Measurements from ENCODE around the gene FAF1.

FAF1 gene

GRCh38 chr1:50651476-50652263 is 308.4 kb downstream of the FAF1 start:
- in situ Hi-C loops (cut with MboI; ENCODE audit: low sequenced_read_pairs) = no loop called here

GRCh38 chr1:50646526-50646925 is 313.5 kb downstream of the FAF1 start:
- in situ Hi-C loops (cut with MboI; ENCODE audit: low sequenced_read_pairs) = no loop called here

- in situ Hi-C loops (cut with MboI; ENCODE audit: low sequenced_read_pairs) = no loop called here
These were observed 314.9 kb downstream of the FAF1 start for GRCh38 chr1:50645139-50645538.

- in situ Hi-C loops (cut with MboI; ENCODE audit: low sequenced_read_pairs) = no loop called here
These were observed 315.5 kb downstream of the FAF1 start for GRCh38 chr1:50644447-50645105.

GRCh38 chr1:50637460-50637859 is 322.6 kb downstream of the FAF1 start:
- in situ Hi-C loops (cut with MboI; ENCODE audit: low sequenced_read_pairs) = no loop called here

GRCh38 chr1:50634251-50634650 is 325.8 kb downstream of the FAF1 start:
- in situ Hi-C loops (cut with MboI; ENCODE audit: low sequenced_read_pairs) = no loop called here

- in situ Hi-C loops (cut with MboI; ENCODE audit: low sequenced_read_pairs) = no loop called here
These were observed 326.6 kb downstream of the FAF1 start for GRCh38 chr1:50633465-50633864.

- in situ Hi-C loops (cut with MboI; ENCODE audit: low sequenced_read_pairs) = no loop called here
These were observed 328.9 kb downstream of the FAF1 start for GRCh38 chr1:50631161-50631560.

GRCh38 chr1:50622259-50622658 is 337.8 kb downstream of the FAF1 start:
- in situ Hi-C loops (cut with MboI; ENCODE audit: low sequenced_read_pairs) = no loop called here

GRCh38 chr1:50620680-50621329 is 339.3 kb downstream of the FAF1 start:
- in situ Hi-C loops (cut with MboI; ENCODE audit: low sequenced_read_pairs) = no loop called here

GRCh38 chr1:50615036-50615750 is 344.9 kb downstream of the FAF1 start:
- in situ Hi-C loops (cut with MboI; ENCODE audit: low sequenced_read_pairs) = no loop called here

- in situ Hi-C loops (cut with MboI; ENCODE audit: low sequenced_read_pairs) = no loop called here
These were observed 348.4 kb downstream of the FAF1 start for GRCh38 chr1:50611675-50612074.

GRCh38 chr1:50610563-50610962 is 349.5 kb downstream of the FAF1 start:
- in situ Hi-C loops (cut with MboI; ENCODE audit: low sequenced_read_pairs) = no loop called here

GRCh38 chr1:50609508-50609907 is 350.6 kb downstream of the FAF1 start:
- in situ Hi-C loops (cut with MboI; ENCODE audit: low sequenced_read_pairs) = no loop called here

GRCh38 chr1:50605186-50605875 is 354.7 kb downstream of the FAF1 start:
- in situ Hi-C loops (cut with MboI; ENCODE audit: low sequenced_read_pairs) = no loop called here

- in situ Hi-C loops (cut with MboI; ENCODE audit: low sequenced_read_pairs) = no loop called here
These were observed 355.5 kb downstream of the FAF1 start for GRCh38 chr1:50604580-50604979.

- in situ Hi-C loops (cut with MboI; ENCODE audit: low sequenced_read_pairs) = no loop called here
These were observed 356.5 kb downstream of the FAF1 start for GRCh38 chr1:50603274-50604271.

GRCh38 chr1:50599546-50599945 is 360.5 kb downstream of the FAF1 start:
- in situ Hi-C loops (cut with MboI; ENCODE audit: low sequenced_read_pairs) = no loop called here

- in situ Hi-C loops (cut with MboI; ENCODE audit: low sequenced_read_pairs) = no loop called here
These were observed 364.2 kb downstream of the FAF1 start for GRCh38 chr1:50595874-50596273.

GRCh38 chr1:50593515-50593914 is 366.6 kb downstream of the FAF1 start:
- in situ Hi-C loops (cut with MboI; ENCODE audit: low sequenced_read_pairs) = no loop called here

Measured in hTERT RPE-1 (cell line).